ENCODE data around the gene ADCY7. TPM values are rescaled to one million over a fixed set of nuclear protein-coding genes. Genes with fewer than 3 reads are reported as not detected.

The ADCY7 gene
- total RNA-seq, 1 experiment from 2014 or later, result 13.1 TPM

- Histone ChIP-seq H3K9ac (ENCODE audit: low read length) (no peak overlapping the region), H3K4me3 (ENCODE audit: low read length) (no peak overlapping the region), H2AFZ (ENCODE audit: low read length) (no peak overlapping the region), H3K4me1 (ENCODE audit: insufficient read depth, low read length) (peaks cover 16% of the 10 kb centered on the region), H3K9me3 (ENCODE audit: low read length) (no peaks in the 10 kb centered on the region), H3K27ac (ENCODE audit: low read length) (no peak overlapping the region), H3K27me3 (ENCODE audit: low read length) (no peaks in the 10 kb centered on the region), H3K36me3 (ENCODE audit: low read depth, low read length) (no peaks in the 10 kb centered on the region), H3F3A (ENCODE audit: low read length, unreplicated experiment) (no peaks in the 10 kb centered on the region), H3K79me2 (ENCODE audit: low read length) (0 out of 2 replicates have a peak, but pooled peaks cover 10% of the 10 kb centered on the region), H3K9me2 (replicated peaks; ENCODE audit: low read length) (no peaks in the 10 kb centered on the region), H3K4me2 (ENCODE audit: low read length) (no peak overlapping the region), H4K20me1 (ENCODE audit: low read length) (no peaks in the 10 kb centered on the region)
- BruUV-seq (replicated peaks), result no TSS peak
- TF ChIP-seq CTCF (conservative IDR thresholded peaks at IDR 0.05; ENCODE audit: low read depth, low read length), result no peak
- TF ChIP-seq EZH2 (IDR thresholded peaks at IDR 0.05; ENCODE audit: low read length, unreplicated experiment), result no peak
- TF ChIP-seq EZH2phosphoT487 (IDR thresholded peaks at IDR 0.05; ENCODE audit: borderline replicate concordance, low read length), result no peak
- DNase-seq (no peak), ATAC-seq (peak; percentile 45)
- POLR2A ChIA-PET (ENCODE audit: unreplicated experiment), result no interaction called here
- CTCF ChIA-PET, result no interaction called here
- intact Hi-C loops (cut with micrococcal nuclease), result no loop called here
Measured at GRCh38 chr16:50261707-50262235, 4.6 kb upstream of the ADCY7 start.

GRCh38 chr16:50263060-50263909, 3.1 kb upstream of the ADCY7 start:
- intact Hi-C loops (cut with micrococcal nuclease), result no loop called here
- Histone ChIP-seq H3K4me1 (ENCODE audit: insufficient read depth, low read length) (peaks cover 20% of the 10 kb centered on the region), H4K20me1 (ENCODE audit: low read length) (no peaks in the 10 kb centered on the region), H2AFZ (ENCODE audit: low read length) (no peak overlapping the region), H3K4me2 (ENCODE audit: low read length) (no peak overlapping the region), H3K9ac (ENCODE audit: low read length) (peak overlapping the region; percentile 39; the same call in 1 of the 2 replicates), H3K36me3 (ENCODE audit: low read depth, low read length) (no peaks in the 10 kb centered on the region), H3K27ac (ENCODE audit: low read length) (peak overlapping the region; percentile 82), H3K9me3 (ENCODE audit: low read length) (no peaks in the 10 kb centered on the region), H3F3A (ENCODE audit: low read length, unreplicated experiment) (no peaks in the 10 kb centered on the region), H3K79me2 (ENCODE audit: low read length) (0 out of 2 replicates have a peak, but pooled peaks cover 10% of the 10 kb centered on the region), H3K9me2 (replicated peaks; ENCODE audit: low read length) (no peaks in the 10 kb centered on the region), H3K27me3 (ENCODE audit: low read length) (no peaks in the 10 kb centered on the region), H3K4me3 (ENCODE audit: low read length) (no peak overlapping the region)
- ATAC-seq (no peak), DNase-seq (no peak)
- CTCF ChIA-PET, result no interaction called here
- BruUV-seq (replicated peaks), result no TSS peak
- TF ChIP-seq EZH2phosphoT487 (IDR thresholded peaks at IDR 0.05; ENCODE audit: borderline replicate concordance, low read length) (no peak), CTCF (conservative IDR thresholded peaks at IDR 0.05; ENCODE audit: low read depth, low read length) (no peak), EZH2 (IDR thresholded peaks at IDR 0.05; ENCODE audit: low read length, unreplicated experiment) (no peak)
- POLR2A ChIA-PET (ENCODE audit: unreplicated experiment), result no interaction called here
